ENCODE measurements around the gene MYH11.
"Not testable (repeated sequence)": the region's sequence is repeated elsewhere in the genome, so short reads cannot be mapped to it uniquely, and the experiment has no call there.

DNA sequence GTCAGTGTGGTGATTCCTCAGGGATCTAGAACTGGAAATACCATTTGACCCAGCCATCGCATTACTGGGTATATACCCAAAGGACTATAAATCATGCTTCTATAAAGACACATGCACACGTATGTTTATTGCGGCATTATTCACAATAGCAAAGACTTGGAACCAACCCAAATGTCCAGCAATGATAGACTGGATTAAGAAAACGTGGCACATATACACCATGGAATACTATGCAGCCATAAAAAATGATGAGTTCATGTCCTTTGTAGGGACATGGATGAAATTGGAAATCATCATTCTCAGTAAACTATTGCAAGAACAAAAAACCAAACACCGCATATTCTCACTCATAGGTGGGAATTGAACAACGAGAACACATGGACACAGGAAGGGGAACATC lies 201.3 kb downstream of the MYH11 start:
- TF ChIP-seq, protein P1, sequence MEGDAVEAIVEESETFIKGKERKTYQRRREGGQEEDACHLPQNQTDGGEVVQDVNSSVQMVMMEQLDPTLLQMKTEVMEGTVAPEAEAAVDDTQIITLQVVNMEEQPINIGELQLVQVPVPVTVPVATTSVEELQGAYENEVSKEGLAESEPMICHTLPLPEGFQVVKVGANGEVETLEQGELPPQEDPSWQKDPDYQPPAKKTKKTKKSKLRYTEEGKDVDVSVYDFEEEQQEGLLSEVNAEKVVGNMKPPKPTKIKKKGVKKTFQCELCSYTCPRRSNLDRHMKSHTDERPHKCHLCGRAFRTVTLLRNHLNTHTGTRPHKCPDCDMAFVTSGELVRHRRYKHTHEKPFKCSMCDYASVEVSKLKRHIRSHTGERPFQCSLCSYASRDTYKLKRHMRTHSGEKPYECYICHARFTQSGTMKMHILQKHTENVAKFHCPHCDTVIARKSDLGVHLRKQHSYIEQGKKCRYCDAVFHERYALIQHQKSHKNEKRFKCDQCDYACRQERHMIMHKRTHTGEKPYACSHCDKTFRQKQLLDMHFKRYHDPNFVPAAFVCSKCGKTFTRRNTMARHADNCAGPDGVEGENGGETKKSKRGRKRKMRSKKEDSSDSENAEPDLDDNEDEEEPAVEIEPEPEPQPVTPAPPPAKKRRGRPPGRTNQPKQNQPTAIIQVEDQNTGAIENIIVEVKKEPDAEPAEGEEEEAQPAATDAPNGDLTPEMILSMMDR (optimal IDR thresholded peaks at IDR 0.05 in 1 of 3, IDR thresholded peaks at IDR 0.05 in 1 of 3, conservative IDR thresholded peaks at IDR 0.05 in 1 of 3; ENCODE audit: extremely low read depth in 1 of 3, insufficient read depth in 2 of 3, low read length in 3 of 3): not testable (repeated sequence)
- not testable (repeated sequence) for TF ChIP-seq EZH2 (IDR thresholded peaks at IDR 0.05; ENCODE audit: low read length)
